Measurements from ENCODE around the gene DAB1. TPM values are rescaled to one million over a fixed set of nuclear protein-coding genes. Genes with fewer than 3 reads are reported as not detected.

Gene DAB1
- total RNA-seq, 1 donor from 2014 or later, result 1.9 TPM

- Mint-ChIP-seq H3K27me3 (ENCODE audit: low read depth) (no peaks in the 10 kb centered on the region), H3K9me3 (peaks cover 5% of the 10 kb centered on the region), H3K4me3 (no peak overlapping the region), H3K4me1 (peaks cover 12% of the 10 kb centered on the region), H3K27ac (no peak overlapping the region), H3K36me3 (no peaks in the 10 kb centered on the region)
- no peak for DNase-seq (ENCODE audit: low spot score in 2 of 2, unreplicated experiment in 2 of 2)
- TF ChIP-seq CTCF (IDR thresholded peaks at IDR 0.05; ENCODE audit: unreplicated experiment), result no peak
Observed at GRCh38 chr1:57218487-57219079, 205.3 kb downstream of the DAB1 start.

DNA sequence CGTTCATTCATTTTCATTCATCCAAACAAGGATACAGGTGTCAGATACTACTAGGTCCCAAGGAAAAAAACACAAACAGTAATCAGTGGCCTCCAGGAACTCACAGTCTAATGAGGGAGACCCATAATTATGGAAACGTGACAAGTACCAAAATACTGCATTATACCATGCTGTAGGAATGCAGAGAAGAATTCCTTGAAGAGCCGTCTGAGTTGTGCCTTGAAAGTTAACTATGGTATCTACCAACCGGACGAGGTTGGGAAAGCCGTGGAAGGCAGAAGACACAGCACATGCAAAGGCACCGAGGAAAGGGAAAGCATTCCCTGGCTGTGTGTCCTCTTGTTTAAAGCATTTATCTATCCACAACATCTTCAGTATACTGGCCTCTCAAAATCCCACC lies 206.0 kb downstream of the DAB1 start:
- H3K36me3 Mint-ChIP-seq, result no peaks in the 10 kb centered on the region
- peaks cover 12% of the 10 kb centered on the region for H3K4me1 Mint-ChIP-seq
- H3K9me3 Mint-ChIP-seq, result peaks cover 5% of the 10 kb centered on the region
- H3K27ac Mint-ChIP-seq, result no peak overlapping the region
- no peaks in the 10 kb centered on the region for H3K27me3 Mint-ChIP-seq (ENCODE audit: low read depth)
- no peak for TF ChIP-seq CTCF (IDR thresholded peaks at IDR 0.05; ENCODE audit: unreplicated experiment)
- no peak overlapping the region for H3K4me3 Mint-ChIP-seq
- DNase-seq (ENCODE audit: low spot score in 2 of 2, unreplicated experiment in 2 of 2), result no peak

DNA sequence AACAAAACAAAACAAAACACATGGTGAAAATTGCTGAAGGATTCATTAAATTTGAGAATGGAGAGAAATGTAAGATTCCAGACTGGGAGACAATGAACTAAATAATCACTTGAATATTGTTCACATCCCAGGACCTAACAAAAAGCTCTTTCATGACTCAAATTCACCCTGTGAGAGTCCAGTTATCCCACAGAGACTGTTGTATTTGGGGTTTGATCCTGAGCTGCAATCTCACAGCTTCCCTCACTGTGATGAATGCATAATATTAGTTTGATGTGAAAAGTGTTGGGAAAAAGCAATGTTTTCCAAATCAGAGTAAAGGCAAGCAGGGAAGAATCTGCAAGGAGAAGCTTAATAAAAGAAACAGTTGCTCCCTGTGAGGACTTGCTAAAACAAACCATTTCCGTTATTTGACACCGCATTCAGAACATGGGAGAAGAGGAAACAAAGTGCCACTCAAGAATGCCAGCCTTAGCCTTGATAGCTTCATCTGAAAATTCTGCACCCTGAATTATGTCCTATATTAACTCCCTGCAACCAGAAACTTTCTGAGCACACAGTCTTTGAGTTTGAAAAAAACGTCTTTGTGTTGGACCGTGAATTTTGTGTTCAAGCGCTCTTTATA lies 208.8 kb downstream of the DAB1 start:
- peaks cover under 1% of the 10 kb centered on the region for H3K9me3 Mint-ChIP-seq
- H3K4me1 Mint-ChIP-seq, result peaks cover 12% of the 10 kb centered on the region
- H3K36me3 Mint-ChIP-seq, result no peaks in the 10 kb centered on the region
- no peak for DNase-seq (ENCODE audit: low spot score in 2 of 2, unreplicated experiment in 2 of 2)
- peak overlapping the region; percentile 62 for H3K27ac Mint-ChIP-seq
- TF ChIP-seq CTCF (IDR thresholded peaks at IDR 0.05; ENCODE audit: unreplicated experiment), result no peak
- no peak overlapping the region for H3K4me3 Mint-ChIP-seq
- H3K27me3 Mint-ChIP-seq (ENCODE audit: low read depth), result no peaks in the 10 kb centered on the region

- TF ChIP-seq CTCF (IDR thresholded peaks at IDR 0.05; ENCODE audit: unreplicated experiment), result no peak
- peaks cover 12% of the 10 kb centered on the region for H3K4me1 Mint-ChIP-seq
- H3K27ac Mint-ChIP-seq, result no peak overlapping the region
- H3K36me3 Mint-ChIP-seq, result no peaks in the 10 kb centered on the region
- no peak for DNase-seq (ENCODE audit: low spot score in 2 of 2, unreplicated experiment in 2 of 2)
- no peak overlapping the region for H3K4me3 Mint-ChIP-seq
- H3K27me3 Mint-ChIP-seq (ENCODE audit: low read depth), result no peaks in the 10 kb centered on the region
- no peaks in the 10 kb centered on the region for H3K9me3 Mint-ChIP-seq
Observed at GRCh38 chr1:57210881-57211280, 213.0 kb downstream of the DAB1 start.

- Mint-ChIP-seq H3K36me3 (no peaks in the 10 kb centered on the region), H3K27ac (no peak overlapping the region), H3K9me3 (no peaks in the 10 kb centered on the region), H3K27me3 (ENCODE audit: low read depth) (no peaks in the 10 kb centered on the region), H3K4me3 (no peak overlapping the region), H3K4me1 (peaks cover 5% of the 10 kb centered on the region)
- no peak for DNase-seq (ENCODE audit: low spot score in 2 of 2, unreplicated experiment in 2 of 2)
- no peak for TF ChIP-seq CTCF (IDR thresholded peaks at IDR 0.05; ENCODE audit: unreplicated experiment)
Observed at GRCh38 chr1:57209495-57209894, 214.4 kb downstream of the DAB1 start.
